NCI-H2029 (cell line): Measurements from ENCODE around the gene ENPP3.
"Not testable (repeated sequence)": the region's sequence is repeated elsewhere in the genome, so short reads cannot be mapped to it uniquely, and the experiment has no call there.

Experiments
- DNase-seq: peaks from one replicate; lab custom pipeline; 2025; lab: John Stamatoyannopoulos, UW

The ENPP3 gene

GRCh38 chr6:131687022-131687421, 49.9 kb downstream of the ENPP3 start:
- DNase-seq, result no peak

GRCh38 chr6:131688286-131688685, 51.2 kb downstream of the ENPP3 start:
- DNase-seq, result no peak

- no peak for DNase-seq
Measured at GRCh38 chr6:131692031-131692430, 54.9 kb downstream of the ENPP3 start.

- DNase-seq, result no peak
Measured at GRCh38 chr6:131692589-131692988, 55.5 kb downstream of the ENPP3 start.

GRCh38 chr6:131693384-131693783, 56.3 kb downstream of the ENPP3 start:
- DNase-seq, result no peak

GRCh38 chr6:131694832-131695426, 57.8 kb downstream of the ENPP3 start:
- DNase-seq, result no peak

- DNase-seq, result no peak
Measured at GRCh38 chr6:131696956-131697355, 59.9 kb downstream of the ENPP3 start.

- DNase-seq, result not testable (repeated sequence)
Measured at GRCh38 chr6:131700851-131701250, 63.7 kb downstream of the ENPP3 start.

GRCh38 chr6:131703905-131704304, 66.8 kb downstream of the ENPP3 start:
- not testable (repeated sequence) for DNase-seq

GRCh38 chr6:131710917-131711316, 73.8 kb downstream of the ENPP3 start, which contains the start of gene CTAGE9:
Gene CTAGE9 (minus strand): TSS chr6:131711017. CDS start chr6:131711017, 0 bp downstream.
- DNase-seq, result not testable (repeated sequence)

- not testable (repeated sequence) for DNase-seq
Measured at GRCh38 chr6:131715567-131715966, 78.5 kb downstream of the ENPP3 start.

- DNase-seq, result no peak
Measured at GRCh38 chr6:131717836-131718542, 80.9 kb downstream of the ENPP3 start.

- no peak for DNase-seq
Measured at GRCh38 chr6:131721161-131721560, 84.1 kb downstream of the ENPP3 start.

- no peak for DNase-seq
Measured at GRCh38 chr6:131724114-131724513, 87.0 kb downstream of the ENPP3 start.

- DNase-seq, result no peak
Measured at GRCh38 chr6:131727467-131727866, 90.4 kb downstream of the ENPP3 start.

- no peak for DNase-seq
Measured at GRCh38 chr6:131727868-131728267, 90.8 kb downstream of the ENPP3 start.

GRCh38 chr6:131728296-131728939, 91.3 kb downstream of the ENPP3 start:
- no peak for DNase-seq

GRCh38 chr6:131729550-131729949, 92.4 kb downstream of the ENPP3 start:
- no peak for DNase-seq

- DNase-seq, result no peak
Measured at GRCh38 chr6:131730264-131730663, 93.2 kb downstream of the ENPP3 start.

- DNase-seq, result no peak
Measured at GRCh38 chr6:131731224-131731623, 94.1 kb downstream of the ENPP3 start.

GRCh38 chr6:131733376-131734016, 96.4 kb downstream of the ENPP3 start:
- no peak for DNase-seq

GRCh38 chr6:131736003-131736596, 99.0 kb downstream of the ENPP3 start:
- DNase-seq, result no peak
